HCT116 (cell line): ENCODE data around the gene IGLL5. TPM values are rescaled to one million over a fixed set of nuclear protein-coding genes. Genes with fewer than 3 reads are reported as not detected.

Experiments used
- ATAC-seq: fragments of 200-7000 bp; cut with Tn5 transposase; 2 replicates; pipeline ENCODE4 v1.9.1; 2020; ENCODE audit warnings: mild to moderate bottlenecking, moderate library complexity
- BruUV-seq: library from RNA; stranded (reverse); fragments of 400-500 nt; replicated peaks from 2 replicates; lab custom pipeline; 2021; lab: Mats Ljungman, UMichigan
- CTCF ChIA-PET: fragments of 300-600 bp; sonication (Branson Sonifier 250); formaldehyde crosslinking; loops from one replicate; lab custom pipeline; 2021; ENCODE audit warnings: antibody characterized with exemption; lab: Charles Lee
- POLR2A ChIA-PET: fragments of 300-600, 350-600 bp; sonication (Branson Sonifier 250); formaldehyde crosslinking; loops from one replicate; lab custom pipeline; 2021; ENCODE audit warnings: antibody characterized with exemption; lab: Charles Lee
- RAD21 ChIA-PET, 2 experiments: fragments of 300-600 bp; sonication (Branson Sonifier 250); formaldehyde crosslinking; loops; one replicate each; lab custom pipeline; 2023; ENCODE audit warnings: low total read pairs in 2 of 2; ENCODE audit not compliant: uncharacterized antibody in 2 of 2, unreplicated experiment in 2 of 2, low non-redundant PET in 1 of 2; lab: Charles Lee
- DNase-seq: peaks from one replicate; pipeline ENCODE4 v3.0.0-alpha.2; 2010; ENCODE audit warnings: low read depth, low spot score
- H2AFZ ChIP-seq: fragments of 200-600 bp; shearing (Covaris generic), sonication (generic); 2 replicates; pipeline ENCODE4 v1.6.1; 2017; ENCODE audit warnings: low read depth, mixed run types, mixed read lengths, antibody characterized with exemption, low read length; ENCODE audit not compliant: poor library complexity, severe bottlenecking
- H3K27ac ChIP-seq: 2 replicates; pipeline ENCODE4 v1.5.1; 2012; ENCODE audit warnings: low read depth, low read length
- H3K27me3 ChIP-seq: fragments of 200-600 bp; sonication (generic); 2 replicates; pipeline ENCODE4 v1.6.1; 2016; ENCODE audit warnings: mixed run types, low read length, mixed read lengths; ENCODE audit not compliant: insufficient read depth
- H3K36me3 ChIP-seq, 2 experiments: fragments of 200-500 bp in 1 of 2; fragments of 200-600 bp in 1 of 2; sonication (Bioruptor generic) in 1 of 2; sonication (generic) in 1 of 2; 2 replicates each; pipeline versions ENCODE4 v1.5.1 to v1.6.1; 2014 to 2016; ENCODE audit warnings: low read length in 2 of 2, inconsistent platforms in 1 of 2, mixed read lengths in 1 of 2, mixed run types in 1 of 2; ENCODE audit not compliant: insufficient read depth in 2 of 2, control insufficient read depth in 1 of 2
- H3K4me1 ChIP-seq, 2 experiments: fragments of 200-600 bp in 1 of 2; sonication (generic) in 1 of 2; 2 replicates each; pipeline versions ENCODE4 v1.5.1 to v1.6.1; 2012 to 2017; ENCODE audit warnings: low read length in 2 of 2, inconsistent platforms in 1 of 2, mild to moderate bottlenecking in 1 of 2, mixed read lengths in 1 of 2, mixed run types in 1 of 2, moderate library complexity in 1 of 2; ENCODE audit not compliant: insufficient read depth in 2 of 2, control insufficient read depth in 1 of 2
- H3K4me2 ChIP-seq: fragments of 200-600 bp; sonication (generic); 2 replicates; pipeline ENCODE4 v1.6.1; 2017; ENCODE audit warnings: mixed run types, low read length, mixed read lengths
- H3K4me3 ChIP-seq, 2 experiments: fragments of 200-600 bp in 1 of 2; sonication (generic) in 1 of 2; replicated peaks in 1 of 2; 2 replicates each; pipeline ENCODE4 v1.5.1; 2011 to 2016; ENCODE audit warnings: low read length in 2 of 2, control low read depth in 1 of 2, low read depth in 1 of 2, mild to moderate bottlenecking in 1 of 2, mixed read lengths in 1 of 2, mixed run types in 1 of 2
- H3K79me2 ChIP-seq: fragments of 200-600 bp; sonication (generic); 2 replicates; pipeline ENCODE4 v1.6.1; 2017; ENCODE audit warnings: mild to moderate bottlenecking, mixed run types, low read length, moderate library complexity, mixed read lengths; ENCODE audit not compliant: insufficient read depth
- H3K9ac ChIP-seq: fragments of 200-600 bp; sonication (generic); 2 replicates; pipeline ENCODE4 v1.6.1; 2016; ENCODE audit warnings: low read length, mixed read lengths
- H3K9me2 ChIP-seq: fragments of 200-600 bp; sonication (generic), shearing (Covaris generic); 2 replicates; pipeline ENCODE4 v1.6.1; 2017; ENCODE audit warnings: mixed run types, mild to moderate bottlenecking, moderate library complexity; ENCODE audit not compliant: insufficient read depth
- H3K9me3 ChIP-seq, 2 experiments: fragments of 200-500 bp in 1 of 2; fragments of 200-600 bp in 1 of 2; sonication (Bioruptor generic) in 1 of 2; sonication (generic) in 1 of 2; 2 replicates each; pipeline ENCODE4 v1.6.1; 2014 to 2017; ENCODE audit warnings: low read length in 2 of 2, mixed read lengths in 2 of 2, inconsistent platforms in 1 of 2, low read depth in 1 of 2, mild to moderate bottlenecking in 1 of 2, mixed run types in 1 of 2, moderate library complexity in 1 of 2; ENCODE audit not compliant: control insufficient read depth in 1 of 2, insufficient read depth in 1 of 2
- H4K20me1 ChIP-seq: fragments of 200-600 bp; sonication (generic), shearing (Covaris generic); 2 replicates; pipeline ENCODE4 v1.6.1; 2017; ENCODE audit warnings: mixed run types, mild to moderate bottlenecking, moderate library complexity; ENCODE audit not compliant: insufficient read depth
- CBX3 ChIP-seq: IDR thresholded peaks from 2 replicates; pipeline ENCODE4 v1.6.1; 2012; ENCODE audit warnings: low read depth
- CTCF ChIP-seq, 3 experiments: fragments of 200-600 bp in 1 of 3; sonication (generic) in 1 of 3; IDR thresholded peaks in 2 of 3; conservative IDR thresholded peaks in 1 of 3; 2 replicates each; pipeline ENCODE4 v1.5.1; 2012 to 2017; ENCODE audit warnings: low read depth in 2 of 3, low read length in 2 of 3, antibody characterized with exemption in 1 of 3, borderline replicate concordance in 1 of 3, control low read depth in 1 of 3, mild to moderate bottlenecking in 1 of 3, mixed read lengths in 1 of 3, mixed run types in 1 of 3, moderate library complexity in 1 of 3; ENCODE audit not compliant: insufficient read depth in 1 of 3
- EGR1 ChIP-seq: IDR thresholded peaks from 2 replicates; pipeline ENCODE4 v1.6.1; 2012; ENCODE audit warnings: low read depth
- ELF1 ChIP-seq: IDR thresholded peaks from 2 replicates; pipeline ENCODE4 v1.6.1; 2012; ENCODE audit warnings: low read depth, borderline replicate concordance
- EZH2 ChIP-seq: fragments of 200-600 bp; sonication (generic); IDR thresholded peaks from 2 replicates; pipeline ENCODE4 v1.6.1; 2017; ENCODE audit warnings: antibody characterized with exemption, mixed run types
- FOSL1 ChIP-seq: IDR thresholded peaks from 2 replicates; pipeline ENCODE4 v1.6.1; 2012; ENCODE audit warnings: low read depth
- POLR2A ChIP-seq: IDR thresholded peaks from 2 replicates; pipeline ENCODE4 v1.7.0; 2011; ENCODE audit warnings: borderline replicate concordance; ENCODE audit not compliant: insufficient read depth, insufficient read length; ENCODE audit errors: extremely low read depth
- RAD21 ChIP-seq: IDR thresholded peaks from 2 replicates; pipeline ENCODE4 v1.6.1; 2012; ENCODE audit warnings: low read depth, mild to moderate bottlenecking
- REST ChIP-seq: IDR thresholded peaks from 2 replicates; pipeline ENCODE4 v1.6.1; 2012; ENCODE audit warnings: low read depth
- ZFX ChIP-seq: fragments of 450-650 bp; IDR thresholded peaks from 2 replicates; pipeline ENCODE4 v1.6.1; 2017
- intact Hi-C: fragments of 100-400 bp; cut with micrococcal nuclease; formaldehyde crosslinking; loops from 2 replicates; pipeline ENCODE4 v1.10.0; 2022
- total RNA-seq: library from RNA; stranded (reverse); gene quantifications from one replicate; pipeline ENCODE4 v1.2.1, GENCODE V29; 2021; ENCODE audit not compliant: unreplicated experiment

IGLL5 gene
- total RNA-seq, 1 experiment from 2014 or later, result not detected

GRCh38 chr22:22848364-22848866 lies 39.2 kb upstream of the IGLL5 start:
- no peak for TF ChIP-seq POLR2A
- TF ChIP-seq CTCF (IDR thresholded peaks at IDR 0.05 in 2 of 3, conservative IDR thresholded peaks at IDR 0.05 in 1 of 3; ENCODE audit: borderline replicate concordance in 1 of 3, insufficient read depth in 1 of 3, low read depth in 2 of 3, low read length in 2 of 3), result peak; percentile 62 to 98 (median 97); a peak in 5 of 6 replicates
- TF ChIP-seq REST, result no peak
- TF ChIP-seq EZH2, result no peak
- no peak for TF ChIP-seq EGR1
- no peak for TF ChIP-seq ZFX
- no peak for TF ChIP-seq FOSL1
- TF ChIP-seq ELF1, result no peak
- TF ChIP-seq RAD21, result peak; percentile 64
- 0 out of 2 replicates have a peak, but pooled peaks have one; percentile 35 for TF ChIP-seq CBX3
- no TSS peak for BruUV-seq
- H3K4me3 ChIP-seq, result no peak overlapping the region
- no peak overlapping the region for H3K27ac ChIP-seq
- H3K27me3 ChIP-seq, result peaks cover 15% of the 10 kb centered on the region
- no peak overlapping the region for H3K9ac ChIP-seq
- intact Hi-C loops, result loop anchor here (2.0 to 5.0 kb wide), 3 partner anchors 34 to 108 kb away; no protein-coding TSS in a partner anchor
- H3K79me2 ChIP-seq, result no peaks in the 10 kb centered on the region
- peak; percentile 56 for DNase-seq
- no peaks in the 10 kb centered on the region for H3K36me3 ChIP-seq
- ChIA-PET CTCF (interaction anchor here (0.7 to 5.5 kb wide), 24 partner anchors 9 to 182 kb away, joined by 3 to 33 read pairs (median 4); no protein-coding TSS in a partner anchor), POLR2A (no interaction called here), RAD21 (interaction anchor here (0.8 to 2.5 kb wide), 6 partner anchors 29 to 106 kb away, joined by 3 to 7 read pairs (median 4); no protein-coding TSS in a partner anchor)
- H2AFZ ChIP-seq, result no peak overlapping the region
- H3K4me1 ChIP-seq, result no peaks in the 10 kb centered on the region
- H3K4me2 ChIP-seq, result no peak overlapping the region
- ATAC-seq, result peak; percentile 100
- no peaks in the 10 kb centered on the region for H3K9me2 ChIP-seq
- H4K20me1 ChIP-seq, result no peaks in the 10 kb centered on the region
- H3K9me3 ChIP-seq, result no peaks in the 10 kb centered on the region
